Stimulated activated CD4-positive, alpha-beta T cell treated with anti-CD3 and anti-CD28 coated beads, Interleukin-1b, Interleukin-23, amount 100 ng/mL, for 24 hours (primary cell): Measurements from ENCODE around the gene USP40.
A peak's percentile ranks its signal among the peaks of the same experiment; 100 is the strongest.

Experiments
- DNase-seq, 4 experiments: peaks; one replicate each; pipeline ENCODE4 v3.0.0-alpha.2; 2020; ENCODE audit warnings: low read depth in 4 of 4, low spot score in 1 of 4

USP40 gene

DNA sequence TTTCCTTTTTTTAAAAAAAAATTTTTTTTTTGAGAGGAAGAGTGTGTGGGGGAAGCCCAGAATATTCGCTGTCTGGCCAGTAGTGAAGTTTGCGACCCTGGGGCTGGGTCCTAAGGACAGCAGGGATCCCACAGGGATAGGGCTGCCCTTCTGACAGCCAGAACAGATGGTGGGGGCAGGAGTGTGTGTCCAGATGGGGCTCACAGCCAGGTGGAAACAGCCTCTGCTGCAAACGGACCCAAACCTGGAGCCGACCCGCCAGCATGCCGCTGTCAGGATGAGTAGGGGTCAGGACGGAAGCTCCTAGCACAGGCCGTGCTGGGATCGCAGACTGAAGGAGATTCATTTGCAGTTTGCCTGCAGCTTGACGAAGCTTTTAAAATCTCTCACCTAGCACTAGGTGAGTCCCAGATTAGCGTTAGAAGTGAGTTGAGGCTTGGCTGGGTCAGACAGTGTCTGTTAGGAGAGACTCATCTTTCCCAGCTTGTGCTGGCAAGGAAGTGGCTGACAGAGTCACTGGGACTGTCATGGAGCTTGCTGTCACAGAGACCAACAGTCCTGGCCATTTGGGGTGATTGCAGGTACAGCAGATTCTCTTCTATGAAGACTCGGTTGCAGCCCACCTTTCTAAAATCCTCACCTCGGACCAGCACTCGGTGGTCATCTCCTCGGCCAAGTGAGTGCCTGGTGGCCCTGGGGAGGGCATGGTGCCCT lies 118.9 kb downstream of the USP40 start:
- no peak for DNase-seq

DNA sequence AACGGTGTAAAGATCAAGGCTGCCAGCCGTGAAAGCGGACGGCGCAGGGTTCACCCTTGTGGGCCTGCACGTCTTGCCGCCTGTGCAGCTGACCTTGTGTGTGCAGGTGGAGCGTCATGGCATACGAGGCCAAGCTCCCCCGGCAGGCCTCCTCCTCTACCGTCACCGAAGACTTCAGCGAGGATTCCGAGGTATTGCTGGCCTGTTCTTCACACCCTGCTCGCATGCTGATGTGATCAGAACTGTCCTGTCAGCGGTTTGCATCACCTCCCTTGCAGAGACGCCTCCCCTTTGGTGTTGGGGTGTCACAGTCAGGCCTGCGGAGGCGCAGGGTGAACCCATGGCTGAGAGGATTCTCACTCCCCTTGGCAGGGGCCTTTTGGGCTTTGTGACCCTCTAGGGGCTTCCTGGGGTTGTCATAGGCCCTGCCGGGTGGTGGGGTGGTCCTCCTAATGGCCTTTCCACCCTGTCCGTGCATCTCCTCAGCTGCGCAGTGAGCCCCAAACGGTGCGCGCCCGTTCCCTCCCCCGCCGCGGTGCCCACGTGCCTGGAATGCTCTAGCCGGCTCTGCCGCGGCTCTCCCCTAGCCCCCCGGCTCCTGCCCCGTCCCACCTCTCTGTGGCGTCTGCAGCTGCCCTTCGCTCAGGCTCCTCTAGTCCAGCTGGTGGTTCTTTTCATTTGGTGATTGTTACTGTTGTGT lies 119.8 kb downstream of the USP40 start:
- no peak for DNase-seq

DNA sequence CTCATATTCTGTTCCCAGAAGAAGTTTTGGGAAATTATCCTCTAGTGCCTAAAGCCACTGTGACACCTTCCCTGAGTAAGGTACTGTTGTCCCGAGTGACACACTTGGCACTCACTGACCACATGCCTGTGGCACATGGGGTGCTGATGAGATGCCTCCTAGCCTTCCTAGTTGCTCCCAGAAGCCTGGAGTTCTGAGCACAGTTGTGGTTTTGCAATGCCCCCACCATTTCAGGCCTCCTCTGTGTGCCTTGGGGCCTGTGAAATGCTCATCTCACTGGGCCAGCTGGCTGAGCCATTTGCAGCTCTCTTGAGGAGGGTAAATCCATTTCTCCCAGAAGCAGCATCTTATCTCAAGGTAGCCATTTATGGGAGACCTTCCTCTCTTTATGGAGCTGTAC lies 120.5 kb downstream of the USP40 start:
- no peak for DNase-seq

DNA sequence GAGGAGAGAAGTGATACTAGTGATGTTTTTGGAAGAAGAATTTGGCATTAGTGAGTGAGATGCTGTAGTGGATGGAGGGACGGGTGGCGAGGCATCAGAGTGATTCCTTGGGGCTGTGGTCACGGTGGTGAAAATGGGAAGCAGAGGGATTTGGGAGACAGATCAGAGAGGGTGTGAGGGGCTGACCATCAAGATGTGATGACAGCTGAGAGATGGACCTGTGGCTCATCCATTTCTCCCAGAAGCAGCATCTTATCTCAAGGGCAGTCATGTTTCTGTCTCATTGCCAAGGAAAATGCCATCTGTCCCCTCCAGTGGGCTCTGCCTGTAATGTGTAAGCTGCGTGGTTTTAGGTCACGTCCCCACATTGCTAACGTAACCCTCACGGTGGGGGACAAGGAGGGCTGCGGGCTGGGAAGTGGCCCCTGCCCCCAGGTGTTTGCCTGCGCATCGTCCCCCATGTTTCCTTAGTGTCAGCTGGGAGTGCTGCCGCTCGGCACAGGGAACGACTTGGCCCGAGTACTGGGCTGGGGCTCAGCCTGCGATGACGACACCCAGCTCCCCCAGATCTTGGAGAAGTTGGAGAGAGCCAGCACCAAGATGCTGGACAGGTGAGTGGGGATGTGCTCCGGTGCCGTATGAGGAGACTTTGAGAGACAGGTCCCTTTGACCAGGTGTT lies 121.3 kb downstream of the USP40 start:
- no peak for DNase-seq

DNA sequence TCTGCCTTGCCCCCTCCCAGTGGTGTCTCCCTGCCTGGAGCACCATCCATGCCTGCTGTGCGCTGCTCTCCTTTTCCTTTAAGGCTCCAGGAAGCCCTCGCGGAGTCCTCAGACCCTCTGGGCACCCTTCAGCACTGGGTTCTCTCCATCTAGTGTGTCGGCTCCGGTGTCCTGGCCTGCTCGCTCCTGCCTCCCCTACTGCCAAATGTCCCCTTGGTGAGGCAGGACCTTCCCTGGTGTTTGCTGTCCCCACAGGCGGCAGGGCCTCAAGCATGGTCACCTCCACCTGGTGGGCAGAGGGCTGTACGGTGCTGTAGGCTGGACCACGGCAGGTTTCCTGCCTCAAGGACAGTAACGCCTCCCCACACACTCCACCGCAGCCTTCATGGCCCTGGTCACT lies 122.1 kb downstream of the USP40 start:
- DNase-seq = no peak

DNA sequence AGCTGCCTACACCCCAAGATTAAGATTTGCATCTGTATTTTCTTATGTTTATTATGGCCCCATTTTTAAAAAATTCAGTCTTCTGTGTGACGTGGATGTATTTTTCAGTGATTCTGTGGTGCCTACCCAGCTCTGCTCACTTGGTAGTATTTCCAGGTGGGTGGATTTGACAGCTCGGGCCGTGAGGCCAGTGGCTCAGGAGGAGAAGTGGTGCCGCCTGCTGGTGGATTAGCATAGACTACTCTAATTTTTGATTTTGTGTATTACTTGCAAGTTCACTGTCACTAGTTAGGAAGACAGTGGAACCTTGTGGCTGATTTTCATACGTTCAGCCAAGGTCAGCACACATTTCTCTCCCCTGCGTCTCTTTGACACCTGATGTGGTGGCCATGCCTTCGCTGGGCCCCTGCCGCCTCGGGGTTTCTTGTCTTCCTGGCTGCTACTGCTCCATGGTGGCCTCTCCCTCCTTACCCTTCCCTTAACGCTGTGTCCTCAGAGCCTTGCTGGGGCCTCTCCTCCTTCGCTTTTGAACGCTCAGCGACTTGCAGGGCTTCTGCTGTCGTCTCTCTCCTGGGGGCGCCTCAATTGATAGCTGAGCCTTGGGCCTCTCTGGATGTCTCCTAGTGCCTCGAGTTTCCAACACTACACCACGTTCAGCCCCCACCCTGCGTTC lies 122.9 kb downstream of the USP40 start:
- peak; percentile 59 to 74 (median 65) for DNase-seq

DNA sequence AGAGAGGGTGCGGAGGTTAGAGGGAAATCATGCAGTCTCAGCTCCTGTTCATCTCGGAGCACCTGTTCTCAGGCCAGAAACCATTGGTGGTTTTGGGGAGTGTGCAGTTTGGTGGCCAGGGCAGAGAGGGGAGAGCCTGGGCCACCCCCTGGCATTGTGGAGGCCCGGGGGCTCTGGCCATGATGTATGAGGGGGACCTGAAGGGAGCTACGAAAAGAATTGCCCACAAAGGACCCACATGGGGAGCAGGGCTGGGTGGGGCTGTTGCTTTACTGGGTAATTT lies 124.6 kb downstream of the USP40 start:
- no peak for DNase-seq

DNA sequence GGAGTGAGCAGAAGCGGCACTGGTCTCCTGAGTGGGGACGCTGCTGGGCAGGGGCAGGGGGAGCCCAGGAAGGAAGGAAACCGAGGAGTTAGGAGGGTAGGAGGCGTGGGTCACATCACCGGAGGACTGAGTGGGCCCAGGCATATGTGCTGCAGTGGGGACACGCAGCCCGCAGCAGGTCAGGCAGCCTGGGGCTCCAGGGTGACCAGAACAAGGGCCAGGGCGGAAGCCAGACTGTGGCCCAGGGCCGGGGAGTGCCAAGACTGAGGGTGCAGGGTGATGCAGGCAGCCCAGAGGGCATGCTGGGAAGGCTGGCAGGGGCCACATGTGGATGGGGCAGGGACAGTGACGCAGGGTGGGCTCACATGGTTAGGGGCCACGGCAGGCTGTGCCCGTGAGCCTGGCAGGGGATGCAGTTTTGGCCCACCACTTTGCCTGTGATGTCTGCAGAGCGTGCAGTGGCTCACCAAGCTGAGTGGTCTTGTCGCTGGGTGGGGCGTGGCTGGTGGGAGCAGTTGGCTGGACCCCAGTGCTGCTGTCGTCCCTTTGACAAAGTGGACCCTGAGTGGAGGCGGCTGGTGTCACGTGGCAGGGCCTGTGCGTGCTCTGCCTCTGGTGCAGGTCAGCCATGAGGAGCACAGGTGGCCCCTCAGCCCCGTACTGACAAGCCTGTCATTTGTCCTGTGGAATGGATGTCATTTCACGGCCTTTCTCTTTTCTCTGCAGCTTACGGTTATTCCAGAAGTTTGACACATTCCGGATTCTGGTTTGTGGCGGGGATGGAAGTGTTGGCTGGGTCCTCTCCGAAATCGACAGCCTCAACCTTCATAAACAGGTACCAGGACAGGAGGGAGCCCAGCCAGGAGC lies 125.2 kb downstream of the USP40 start:
- no peak for DNase-seq

DNA sequence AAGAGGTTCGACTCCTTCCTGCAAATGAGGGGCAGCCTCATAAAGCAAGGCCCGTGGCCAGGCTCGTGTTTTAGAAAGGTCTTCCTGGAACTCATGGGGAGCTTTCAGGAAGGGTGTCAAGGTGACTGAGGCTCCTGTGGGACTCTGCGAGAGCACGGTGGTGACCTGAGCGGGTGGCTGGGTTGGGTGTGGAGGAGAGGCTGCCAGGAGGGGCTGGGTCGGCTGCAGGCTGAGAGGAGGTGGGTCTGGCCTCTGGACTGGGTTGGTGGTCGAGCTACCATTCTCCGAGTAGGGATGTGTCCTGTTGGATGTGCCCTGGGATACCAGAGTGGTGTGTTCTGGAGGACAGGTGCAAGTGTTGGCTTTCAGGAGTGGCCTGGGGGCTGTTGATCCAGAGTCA lies 125.9 kb downstream of the USP40 start:
- DNase-seq = no peak

DNA sequence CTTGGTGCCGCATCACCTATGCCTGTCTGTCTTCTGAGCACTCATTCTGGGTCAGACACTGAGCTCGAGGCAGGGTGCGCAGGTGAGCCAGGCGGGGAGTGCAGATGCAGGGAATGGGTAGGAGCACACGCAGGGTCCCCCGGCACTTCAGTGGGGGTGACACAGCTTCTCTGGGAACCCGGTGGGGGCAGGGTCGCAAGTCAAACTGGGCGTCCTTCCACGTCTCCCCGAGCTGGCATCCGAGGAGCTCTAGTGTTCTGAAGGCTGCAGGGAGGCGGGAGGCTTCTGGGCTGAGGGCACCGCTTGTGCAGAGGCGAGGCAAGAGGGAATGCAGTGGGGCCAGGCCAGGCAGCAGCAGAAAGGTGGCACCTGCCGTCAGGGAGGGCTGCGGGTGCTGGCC lies 126.3 kb downstream of the USP40 start:
- no peak for DNase-seq

DNA sequence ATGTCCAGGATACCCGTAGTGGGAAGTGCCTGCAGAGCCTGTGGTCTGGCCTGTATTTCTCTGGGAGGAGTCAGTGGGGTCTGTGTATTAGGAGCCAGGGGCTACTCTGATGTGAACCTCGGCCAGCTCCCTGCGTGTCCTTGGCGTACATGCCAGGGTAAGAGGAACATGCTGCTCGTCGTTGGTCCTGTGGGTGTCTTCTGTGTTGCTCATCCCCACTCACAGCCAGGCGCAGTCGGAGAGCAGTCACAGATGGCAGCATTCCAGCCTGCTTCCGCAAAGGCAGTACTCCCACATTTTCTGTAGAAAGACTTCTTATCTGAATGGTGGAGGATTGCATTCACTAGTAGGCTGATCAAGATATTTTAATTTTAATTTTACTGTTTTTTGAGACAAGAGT lies 127.4 kb downstream of the USP40 start:
- no peak for DNase-seq

DNA sequence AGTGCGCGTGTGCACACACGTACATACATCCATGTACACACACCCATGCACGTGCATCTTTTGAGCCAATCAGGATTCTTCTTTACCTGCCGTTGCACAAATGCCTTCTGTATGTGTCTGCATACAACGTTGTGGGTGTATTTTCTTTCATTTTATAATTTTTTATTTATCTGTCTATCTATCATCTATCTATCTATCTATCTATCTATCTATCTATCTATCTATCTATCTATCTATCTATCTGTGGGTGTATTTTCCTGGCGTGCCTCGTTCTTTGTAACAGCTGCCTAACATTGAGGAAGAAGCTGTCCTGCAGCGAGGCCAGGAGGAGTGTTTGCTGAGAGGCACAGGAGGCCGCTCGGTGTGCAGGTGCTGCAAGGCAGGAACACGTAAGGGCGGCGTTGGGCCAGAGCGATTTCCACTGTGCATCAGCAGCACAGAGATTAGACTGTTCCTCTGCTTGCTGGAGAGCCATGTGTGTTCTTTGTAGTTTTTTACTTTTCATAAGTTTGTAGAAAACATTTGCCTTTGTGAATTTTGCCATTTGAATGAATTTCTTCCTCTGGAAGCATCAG lies 127.9 kb downstream of the USP40 start:
- DNase-seq = no peak

DNA sequence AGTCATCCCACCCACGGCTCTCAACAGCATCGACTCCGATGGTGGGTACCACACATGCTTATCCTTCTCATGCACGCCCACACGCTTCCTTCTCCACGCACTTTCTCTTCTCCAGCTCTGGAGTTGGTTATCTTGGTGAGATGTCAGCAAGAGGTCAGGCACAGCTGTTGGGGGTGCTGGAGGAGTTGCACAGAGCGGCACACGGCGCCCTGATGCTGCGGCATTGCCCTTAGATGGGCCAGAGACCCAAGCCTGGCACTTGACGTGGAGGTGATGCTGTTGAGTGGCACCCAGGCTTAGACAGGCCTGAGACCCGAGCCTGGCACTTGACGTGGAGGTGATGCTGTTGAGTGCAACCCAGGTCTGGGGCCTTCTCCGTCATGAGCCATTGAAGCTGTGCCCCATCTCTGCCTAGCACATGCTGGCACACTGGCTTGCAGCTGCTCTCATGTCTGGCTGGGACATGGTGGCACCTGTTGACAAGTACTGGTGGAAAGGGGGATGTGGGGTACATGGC lies 129.1 kb downstream of the USP40 start:
- DNase-seq = no peak

DNA sequence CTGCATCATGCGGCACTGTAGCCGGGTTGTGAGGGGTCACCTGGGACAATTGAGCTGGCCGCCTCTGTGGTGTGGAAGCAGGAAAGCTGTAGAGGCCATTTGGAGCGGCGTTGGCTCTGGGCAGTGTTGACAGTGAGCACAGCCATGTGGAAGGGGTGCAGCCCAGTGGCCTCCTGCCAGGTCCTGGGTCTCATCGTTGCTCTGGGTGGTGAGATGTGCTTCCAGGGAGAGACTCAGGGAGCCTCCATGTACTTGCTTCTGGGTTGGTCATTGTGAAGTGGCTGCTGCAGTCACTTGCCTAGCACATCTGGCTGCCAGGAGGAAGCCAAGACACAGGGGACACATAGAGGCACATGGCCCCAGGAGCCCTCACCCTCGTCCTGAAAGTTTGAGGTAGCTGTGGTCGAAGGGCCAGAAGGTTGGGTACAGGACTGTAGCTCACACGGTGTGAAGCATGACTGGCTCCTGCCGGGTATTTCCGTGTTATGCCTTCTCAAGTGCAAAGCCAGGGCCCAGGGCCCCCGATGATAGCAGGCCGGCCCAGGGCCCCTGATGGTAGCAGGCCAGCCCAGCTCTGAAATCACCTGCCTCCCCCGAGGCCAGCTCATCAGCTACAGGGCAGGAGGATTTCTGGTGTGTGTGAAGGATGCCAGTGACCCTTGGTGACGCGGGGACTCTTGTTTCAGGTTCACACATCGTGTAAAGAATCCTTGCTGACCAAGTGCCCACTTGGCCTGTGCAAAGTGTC lies 129.7 kb downstream of the USP40 start:
- no peak for DNase-seq

DNA sequence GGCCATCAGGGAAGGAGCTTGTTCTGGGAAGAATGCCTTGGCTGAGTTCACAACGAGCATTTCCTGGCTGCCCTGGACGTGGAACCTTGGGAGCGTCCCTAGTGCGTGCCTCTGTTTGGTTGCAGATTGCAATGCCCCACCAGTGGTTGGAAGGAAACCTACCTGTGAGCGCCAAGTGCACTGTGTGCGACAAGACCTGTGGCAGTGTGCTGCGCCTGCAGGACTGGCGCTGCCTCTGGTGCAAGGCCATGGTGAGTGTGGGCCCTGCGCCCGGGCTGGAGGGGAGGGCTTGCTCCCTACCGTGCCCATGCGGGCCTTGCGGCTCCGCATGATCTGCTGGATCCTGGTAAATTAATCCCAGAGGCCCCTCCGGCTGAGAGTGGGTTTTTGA lies 130.4 kb downstream of the USP40 start:
- no peak for DNase-seq

DNA sequence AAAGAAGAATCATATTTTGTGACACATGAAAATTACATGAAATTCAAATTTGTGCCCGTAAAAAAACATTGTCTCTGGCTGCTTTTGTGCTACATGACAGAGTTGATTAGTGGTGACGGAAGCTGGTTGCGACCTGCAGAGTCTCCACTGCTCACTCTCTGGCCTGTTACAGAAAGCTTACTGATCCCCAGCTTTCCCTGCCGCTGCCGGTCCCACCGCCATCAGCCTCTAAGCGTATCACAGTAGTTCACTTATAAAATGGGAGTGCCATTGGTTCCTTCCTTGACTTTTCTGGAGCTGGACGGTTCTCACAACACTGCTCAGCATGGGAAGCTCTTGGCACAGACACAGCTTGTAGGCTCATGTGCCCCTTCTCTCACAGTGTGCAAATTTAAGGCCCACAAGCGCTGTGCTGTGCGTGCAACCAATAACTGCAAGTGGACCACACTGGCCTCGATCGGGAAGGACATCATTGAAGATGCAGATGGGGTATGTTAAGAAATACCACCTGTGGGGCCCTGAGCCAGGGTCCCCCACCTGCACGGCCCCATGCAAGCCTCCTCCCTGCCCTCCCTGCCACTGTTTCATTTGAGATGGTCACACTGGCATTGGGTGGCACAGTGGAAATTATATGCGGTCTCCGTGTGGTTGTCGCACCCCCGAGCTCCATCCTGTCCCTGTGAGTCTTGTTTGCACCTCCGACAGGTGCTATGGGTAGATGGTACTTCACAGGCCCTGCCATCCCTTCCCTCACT lies 131.0 kb downstream of the USP40 start:
- DNase-seq = no peak

DNA sequence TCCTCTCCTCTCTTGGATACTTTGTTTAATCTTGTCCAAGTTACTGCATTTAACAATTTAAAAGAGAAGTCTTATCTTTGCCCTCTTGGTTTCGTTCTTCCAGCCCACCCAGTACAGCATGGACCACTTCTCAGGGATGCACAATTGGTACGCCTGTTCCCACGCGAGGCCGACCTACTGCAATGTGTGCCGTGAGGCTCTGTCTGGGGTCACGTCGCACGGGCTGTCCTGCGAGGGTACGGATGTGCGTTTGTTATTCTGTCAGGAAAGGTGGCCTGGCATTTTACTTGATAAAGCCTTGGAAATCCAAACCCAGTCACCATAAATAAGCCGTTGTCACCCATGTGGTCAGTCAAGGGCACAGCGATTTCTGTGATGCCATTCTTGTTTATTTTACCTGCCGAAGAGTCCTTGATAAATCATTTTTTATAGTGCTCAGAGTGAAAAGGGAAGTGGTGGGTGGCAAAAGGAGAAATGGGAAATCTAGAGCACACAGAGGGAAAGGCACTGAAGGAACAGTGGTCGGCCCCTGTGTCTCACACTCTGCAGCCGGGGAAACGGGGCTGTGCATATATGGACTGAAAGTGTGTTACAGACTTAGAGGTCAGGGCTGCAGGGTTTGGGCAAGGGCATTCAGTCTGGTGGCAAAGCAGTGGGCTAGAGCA lies 131.8 kb downstream of the USP40 start:
- DNase-seq = no peak

DNA sequence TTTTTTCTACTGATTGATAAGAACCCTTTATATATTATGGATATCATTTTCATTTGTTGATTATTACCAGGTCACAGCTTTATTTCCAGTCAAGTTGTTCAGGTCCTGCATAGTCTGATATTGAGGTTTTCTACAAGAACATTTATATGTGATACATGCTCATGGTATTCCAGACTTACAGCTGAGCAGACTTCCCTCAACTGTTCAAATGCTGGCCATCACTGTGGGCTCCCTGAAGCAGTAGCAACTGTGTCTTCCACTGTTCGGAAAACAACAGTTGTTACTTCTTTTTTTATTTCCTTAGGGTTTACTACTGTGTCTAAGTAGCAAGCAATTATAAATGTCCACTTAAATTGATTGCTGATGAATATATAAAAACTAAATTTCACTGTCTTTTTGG lies 132.8 kb downstream of the USP40 start:
- no peak for DNase-seq

DNA sequence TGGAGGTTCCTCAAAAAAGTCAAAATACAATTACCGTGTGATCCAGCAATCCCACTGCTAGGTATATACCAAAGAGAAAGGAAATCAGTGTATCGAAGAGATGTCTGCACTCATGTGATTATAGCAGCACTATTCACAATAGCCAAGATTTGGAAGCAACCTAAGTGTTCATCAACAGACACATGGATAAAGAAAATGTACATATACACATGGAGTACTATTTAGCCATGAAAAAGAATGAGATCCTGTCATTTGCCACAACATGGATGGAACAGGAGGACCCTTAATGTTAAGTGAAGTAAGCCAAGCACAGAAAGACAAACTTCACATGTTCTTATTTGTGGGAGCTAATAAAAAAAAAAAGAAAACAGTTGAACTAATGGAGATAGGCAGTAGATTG lies 133.6 kb downstream of the USP40 start:
- DNase-seq = no peak
